Glutamatergic neuron (in vitro differentiated cells): ENCODE data around the gene UGT1A4. TPM values are rescaled to one million over a fixed set of nuclear protein-coding genes. Genes with fewer than 3 reads are reported as not detected.

Source experiments
- DNase-seq: peaks from one replicate; pipeline ENCODE4 v3.0.0; 2022
- H3K27ac Mint-ChIP-seq: one replicate; pipeline ENCODE4 v1.8.0; 2020; ENCODE audit warnings: mild to moderate bottlenecking, mixed read lengths, inconsistent platforms; ENCODE audit not compliant: unreplicated experiment
- H3K27me3 Mint-ChIP-seq: one replicate; pipeline ENCODE4 v1.8.0; 2020; ENCODE audit warnings: mild to moderate bottlenecking, moderate library complexity, mixed read lengths, inconsistent platforms; ENCODE audit not compliant: unreplicated experiment
- H3K36me3 Mint-ChIP-seq: one replicate; pipeline ENCODE4 v1.8.0; 2020; ENCODE audit warnings: mild to moderate bottlenecking, mixed read lengths, inconsistent platforms; ENCODE audit not compliant: unreplicated experiment
- H3K4me1 Mint-ChIP-seq: one replicate; pipeline ENCODE4 v1.8.0; 2020; ENCODE audit warnings: mild to moderate bottlenecking, low read depth, mixed read lengths, inconsistent platforms; ENCODE audit not compliant: unreplicated experiment
- H3K4me3 Mint-ChIP-seq: one replicate; pipeline ENCODE4 v1.8.0; 2020; ENCODE audit warnings: mild to moderate bottlenecking, mixed read lengths, inconsistent platforms; ENCODE audit not compliant: unreplicated experiment
- H3K9me3 Mint-ChIP-seq: one replicate; pipeline ENCODE4 v1.8.0; 2020; ENCODE audit warnings: mild to moderate bottlenecking, moderate library complexity, mixed read lengths, inconsistent platforms; ENCODE audit not compliant: unreplicated experiment
- total RNA-seq: library from RNA; stranded (reverse); fragmentation: NEBNext Ultra II Directional; extraction: Animal tissue kit (Norgen Biotek cat#: 25700); gene quantifications from one replicate; pipeline ENCODE4 v1.2.1, GENCODE V29; 2021; ENCODE audit not compliant: unreplicated experiment
- TF ChIP-seq, protein P1 (sequence below): fragments of 200-600 bp; sonication (generic); IDR thresholded peaks from one replicate; pipeline ENCODE4 v1.5.0; 2021; ENCODE audit not compliant: partially characterized antibody, unreplicated experiment

UGT1A4 gene
- total RNA-seq, 1 donor from 2014 or later, result not detected

DNA sequence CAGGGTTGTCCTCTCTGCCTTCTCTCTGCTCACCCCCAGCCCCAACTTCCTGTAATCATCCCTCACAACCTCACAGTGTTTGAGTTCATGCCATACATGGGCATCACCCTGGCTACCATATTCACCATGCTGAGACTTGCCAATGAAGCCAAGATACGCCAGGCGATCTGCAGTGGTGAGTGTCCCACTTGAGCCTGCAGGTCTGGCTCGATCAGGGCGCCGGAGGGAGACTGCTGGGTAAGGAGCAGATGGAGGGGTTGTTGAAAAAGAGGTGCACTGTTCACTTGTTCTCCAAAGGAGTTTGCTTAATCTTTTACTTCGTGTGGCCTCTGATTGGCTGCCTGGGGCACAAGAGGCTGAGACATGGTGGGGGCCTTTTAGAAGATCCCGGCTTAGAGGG lies 74.2 kb downstream of the UGT1A4 start:
- TF ChIP-seq, protein P1, sequence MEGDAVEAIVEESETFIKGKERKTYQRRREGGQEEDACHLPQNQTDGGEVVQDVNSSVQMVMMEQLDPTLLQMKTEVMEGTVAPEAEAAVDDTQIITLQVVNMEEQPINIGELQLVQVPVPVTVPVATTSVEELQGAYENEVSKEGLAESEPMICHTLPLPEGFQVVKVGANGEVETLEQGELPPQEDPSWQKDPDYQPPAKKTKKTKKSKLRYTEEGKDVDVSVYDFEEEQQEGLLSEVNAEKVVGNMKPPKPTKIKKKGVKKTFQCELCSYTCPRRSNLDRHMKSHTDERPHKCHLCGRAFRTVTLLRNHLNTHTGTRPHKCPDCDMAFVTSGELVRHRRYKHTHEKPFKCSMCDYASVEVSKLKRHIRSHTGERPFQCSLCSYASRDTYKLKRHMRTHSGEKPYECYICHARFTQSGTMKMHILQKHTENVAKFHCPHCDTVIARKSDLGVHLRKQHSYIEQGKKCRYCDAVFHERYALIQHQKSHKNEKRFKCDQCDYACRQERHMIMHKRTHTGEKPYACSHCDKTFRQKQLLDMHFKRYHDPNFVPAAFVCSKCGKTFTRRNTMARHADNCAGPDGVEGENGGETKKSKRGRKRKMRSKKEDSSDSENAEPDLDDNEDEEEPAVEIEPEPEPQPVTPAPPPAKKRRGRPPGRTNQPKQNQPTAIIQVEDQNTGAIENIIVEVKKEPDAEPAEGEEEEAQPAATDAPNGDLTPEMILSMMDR, result no peak
- Mint-ChIP-seq H3K4me1 (no peaks in the 10 kb centered on the region), H3K36me3 (peaks cover 4% of the 10 kb centered on the region), H3K9me3 (peaks cover 8% of the 10 kb centered on the region), H3K27me3 (peaks cover 9% of the 10 kb centered on the region), H3K4me3 (no peak overlapping the region), H3K27ac (no peak overlapping the region)
- DNase-seq, result no peak

DNA sequence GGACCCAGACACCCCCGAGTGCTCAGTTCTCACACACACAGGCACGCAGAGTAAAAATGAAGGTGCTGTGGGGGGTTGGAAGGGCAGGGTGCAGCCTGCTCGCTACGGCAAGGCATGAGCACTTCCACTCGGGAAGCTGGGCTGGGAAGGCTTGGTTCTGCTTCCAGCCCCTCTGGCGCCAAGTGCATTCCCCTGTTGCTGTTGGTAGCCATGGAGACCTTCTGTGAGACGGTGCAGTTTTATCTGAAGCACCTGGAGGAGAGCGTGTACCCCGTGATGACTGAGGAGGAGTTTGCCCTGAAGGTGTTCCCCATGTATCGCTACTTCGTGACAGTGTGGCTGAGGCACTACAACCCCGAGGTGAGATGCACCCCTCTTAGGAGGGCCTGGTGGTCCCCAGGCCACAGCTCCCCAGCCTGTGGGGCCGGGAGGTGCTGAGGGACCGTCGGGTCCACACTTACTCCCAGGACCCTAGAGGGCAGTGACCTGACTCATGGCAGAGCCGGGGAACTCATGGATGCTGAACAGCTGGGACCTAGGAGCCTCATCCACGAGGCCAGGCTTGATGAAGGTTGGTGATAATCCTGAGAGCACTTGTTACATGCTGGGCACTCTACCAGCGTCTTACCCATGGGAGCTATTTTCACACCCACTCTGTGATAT lies 75.1 kb downstream of the UGT1A4 start:
- H3K27me3 Mint-ChIP-seq, result peaks cover 9% of the 10 kb centered on the region
- no peak overlapping the region for H3K27ac Mint-ChIP-seq
- H3K4me1 Mint-ChIP-seq, result no peaks in the 10 kb centered on the region
- TF ChIP-seq, protein P1, result no peak
- no peak for DNase-seq
- H3K9me3 Mint-ChIP-seq, result peaks cover 8% of the 10 kb centered on the region
- peaks cover 4% of the 10 kb centered on the region for H3K36me3 Mint-ChIP-seq
- no peak overlapping the region for H3K4me3 Mint-ChIP-seq

DNA sequence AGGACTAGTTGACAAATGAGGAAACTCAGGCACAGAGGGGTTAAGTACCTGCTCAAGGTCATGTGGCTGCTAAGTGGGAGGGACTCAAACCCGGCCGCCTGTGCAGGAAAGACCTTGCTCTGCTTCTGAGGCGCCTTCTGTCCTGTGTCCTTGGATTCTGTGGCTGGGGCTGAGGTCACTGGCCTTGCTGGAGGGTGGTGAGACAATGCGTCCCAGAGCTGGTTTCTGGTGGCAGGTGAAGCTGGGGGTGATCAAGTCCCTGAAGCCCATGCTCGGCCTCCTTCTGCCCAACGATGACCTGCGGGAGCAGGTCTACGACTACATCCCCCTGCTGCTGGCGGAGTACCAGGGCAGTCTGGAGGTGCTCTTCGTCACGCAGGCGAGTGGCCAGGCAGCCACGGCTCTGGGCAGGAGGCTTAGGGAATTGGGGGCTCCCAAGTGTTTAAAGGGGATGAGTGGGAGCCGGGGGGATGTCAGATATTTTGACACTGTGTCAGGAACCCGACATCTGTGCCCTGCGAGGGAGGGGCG lies 75.7 kb downstream of the UGT1A4 start:
- H3K4me3 Mint-ChIP-seq, result no peak overlapping the region
- H3K4me1 Mint-ChIP-seq, result peaks cover 3% of the 10 kb centered on the region
- no peak for DNase-seq
- no peak overlapping the region for H3K27ac Mint-ChIP-seq
- peaks cover 9% of the 10 kb centered on the region for H3K27me3 Mint-ChIP-seq
- H3K9me3 Mint-ChIP-seq, result peaks cover 8% of the 10 kb centered on the region
- H3K36me3 Mint-ChIP-seq, result peaks cover 4% of the 10 kb centered on the region
- TF ChIP-seq, protein P1, result no peak

DNA sequence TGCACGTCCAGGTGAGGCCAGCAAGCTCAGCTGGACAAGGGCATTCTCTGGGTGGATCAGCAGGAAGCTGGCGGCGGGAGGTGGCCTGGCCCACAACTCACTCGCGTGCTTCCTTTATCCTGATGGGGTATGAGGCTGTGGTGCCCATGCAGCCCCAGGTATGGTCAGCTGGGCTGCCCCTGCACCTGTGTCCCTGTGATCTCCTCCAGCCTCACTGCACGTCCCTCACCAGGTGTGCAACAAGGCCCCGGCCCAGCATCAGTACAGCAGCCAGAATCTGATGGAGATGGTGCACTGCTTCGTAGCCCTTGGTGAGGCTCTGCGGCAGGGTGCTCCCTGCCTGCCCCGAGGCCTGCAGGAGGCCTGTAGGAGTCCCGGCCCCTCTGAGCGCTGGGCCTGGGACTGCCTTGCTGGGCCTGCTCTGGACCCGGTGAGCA lies 77.2 kb downstream of the UGT1A4 start:
- peaks cover 3% of the 10 kb centered on the region for H3K36me3 Mint-ChIP-seq
- TF ChIP-seq, protein P1, result no peak
- H3K27ac Mint-ChIP-seq, result no peak overlapping the region
- DNase-seq, result no peak
- peaks cover 7% of the 10 kb centered on the region for H3K27me3 Mint-ChIP-seq
- peaks cover 3% of the 10 kb centered on the region for H3K4me1 Mint-ChIP-seq
- peaks cover 10% of the 10 kb centered on the region for H3K9me3 Mint-ChIP-seq
- H3K4me3 Mint-ChIP-seq, result no peak overlapping the region

DNA sequence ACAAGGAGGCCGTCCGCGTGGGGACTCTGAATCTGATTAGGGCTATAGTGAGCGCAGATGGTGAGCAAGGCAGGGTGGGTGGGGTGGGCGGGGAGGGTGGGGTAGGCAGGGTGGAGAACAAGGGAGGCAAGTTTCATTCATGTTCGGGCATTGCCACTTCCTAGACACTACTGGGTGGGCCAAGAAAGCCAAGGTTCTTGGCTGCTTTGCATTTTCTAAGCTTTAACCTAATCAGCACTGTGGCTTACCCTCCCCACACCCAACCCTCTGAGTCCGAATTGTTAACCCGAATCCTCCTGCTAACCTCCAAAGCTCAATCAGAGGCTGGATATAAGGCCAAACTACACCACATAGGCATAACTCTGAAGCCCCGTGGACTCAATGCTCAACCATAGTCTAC lies 77.7 kb downstream of the UGT1A4 start:
- H3K4me3 Mint-ChIP-seq, result no peak overlapping the region
- H3K27ac Mint-ChIP-seq, result no peak overlapping the region
- H3K9me3 Mint-ChIP-seq, result peaks cover 9% of the 10 kb centered on the region
- TF ChIP-seq, protein P1, result no peak
- peaks cover 6% of the 10 kb centered on the region for H3K27me3 Mint-ChIP-seq
- no peaks in the 10 kb centered on the region for H3K36me3 Mint-ChIP-seq
- H3K4me1 Mint-ChIP-seq, result peaks cover 3% of the 10 kb centered on the region
- DNase-seq, result no peak
